PFSK-1 (cell line): ENCODE data around the gene AOPEP.

Source experiments
- FOXP2 ChIP-seq: optimal IDR thresholded peaks from 2 replicates; pipeline ENCODE3; 2011; ENCODE audit warnings: borderline replicate concordance, control low read depth, inconsistent platforms; ENCODE audit not compliant: insufficient read depth; ENCODE audit errors: extremely low read length, extremely low read depth
- POLR2AphosphoS5 ChIP-seq: IDR thresholded peaks from 2 replicates; pipeline ENCODE4 v1.6.1; 2012; ENCODE audit warnings: low read depth, mild to moderate bottlenecking, control low read depth, low read length, moderate library complexity
- SIN3A ChIP-seq: IDR thresholded peaks from 2 replicates; pipeline ENCODE4 v1.6.1; 2012; ENCODE audit warnings: mild to moderate bottlenecking, low read length, moderate library complexity, borderline replicate concordance; ENCODE audit not compliant: insufficient read depth
- TAF1 ChIP-seq: IDR thresholded peaks from 2 replicates; pipeline ENCODE4 v1.6.1; 2012; ENCODE audit warnings: low read length, control low read depth, borderline replicate concordance; ENCODE audit not compliant: insufficient read depth
- TF ChIP-seq, protein P1 (sequence below), 2 experiments: IDR thresholded peaks; 2 replicates each; pipeline versions ENCODE4 v1.6.1 to v1.8.0; 2011 to 2012; ENCODE audit warnings: low read depth in 2 of 2, low read length in 2 of 2, control low read depth in 1 of 2, inconsistent platforms in 1 of 2, mild to moderate bottlenecking in 1 of 2, moderate library complexity in 1 of 2; ENCODE audit not compliant: insufficient read depth in 1 of 2

The AOPEP gene

DNA sequence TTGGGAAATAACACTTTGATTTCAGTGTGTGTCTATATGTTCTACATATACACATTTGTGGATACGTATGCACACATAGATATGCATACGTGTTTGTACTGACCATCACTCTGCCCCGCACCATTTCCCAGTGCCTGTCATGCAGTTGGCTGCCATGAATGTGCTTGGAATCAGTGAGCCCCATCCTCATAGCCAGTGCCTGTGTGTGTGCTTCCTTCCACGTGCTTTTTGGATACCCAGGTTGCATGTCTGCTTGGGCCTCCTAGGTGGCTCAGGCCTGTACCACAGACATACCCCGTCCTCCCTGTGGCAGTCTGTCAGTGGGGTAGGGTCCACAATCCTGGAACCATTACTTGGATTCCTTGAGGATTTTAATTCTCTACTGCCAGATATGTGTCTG lies 347.4 kb downstream of the AOPEP start:
- TF ChIP-seq POLR2AphosphoS5 = no peak
- TF ChIP-seq SIN3A = no peak
- TF ChIP-seq FOXP2 = no peak
- TF ChIP-seq, protein P1, sequence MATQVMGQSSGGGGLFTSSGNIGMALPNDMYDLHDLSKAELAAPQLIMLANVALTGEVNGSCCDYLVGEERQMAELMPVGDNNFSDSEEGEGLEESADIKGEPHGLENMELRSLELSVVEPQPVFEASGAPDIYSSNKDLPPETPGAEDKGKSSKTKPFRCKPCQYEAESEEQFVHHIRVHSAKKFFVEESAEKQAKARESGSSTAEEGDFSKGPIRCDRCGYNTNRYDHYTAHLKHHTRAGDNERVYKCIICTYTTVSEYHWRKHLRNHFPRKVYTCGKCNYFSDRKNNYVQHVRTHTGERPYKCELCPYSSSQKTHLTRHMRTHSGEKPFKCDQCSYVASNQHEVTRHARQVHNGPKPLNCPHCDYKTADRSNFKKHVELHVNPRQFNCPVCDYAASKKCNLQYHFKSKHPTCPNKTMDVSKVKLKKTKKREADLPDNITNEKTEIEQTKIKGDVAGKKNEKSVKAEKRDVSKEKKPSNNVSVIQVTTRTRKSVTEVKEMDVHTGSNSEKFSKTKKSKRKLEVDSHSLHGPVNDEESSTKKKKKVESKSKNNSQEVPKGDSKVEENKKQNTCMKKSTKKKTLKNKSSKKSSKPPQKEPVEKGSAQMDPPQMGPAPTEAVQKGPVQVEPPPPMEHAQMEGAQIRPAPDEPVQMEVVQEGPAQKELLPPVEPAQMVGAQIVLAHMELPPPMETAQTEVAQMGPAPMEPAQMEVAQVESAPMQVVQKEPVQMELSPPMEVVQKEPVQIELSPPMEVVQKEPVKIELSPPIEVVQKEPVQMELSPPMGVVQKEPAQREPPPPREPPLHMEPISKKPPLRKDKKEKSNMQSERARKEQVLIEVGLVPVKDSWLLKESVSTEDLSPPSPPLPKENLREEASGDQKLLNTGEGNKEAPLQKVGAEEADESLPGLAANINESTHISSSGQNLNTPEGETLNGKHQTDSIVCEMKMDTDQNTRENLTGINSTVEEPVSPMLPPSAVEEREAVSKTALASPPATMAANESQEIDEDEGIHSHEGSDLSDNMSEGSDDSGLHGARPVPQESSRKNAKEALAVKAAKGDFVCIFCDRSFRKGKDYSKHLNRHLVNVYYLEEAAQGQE (IDR thresholded peaks at IDR 0.05; ENCODE audit: insufficient read depth in 1 of 2, low read depth in 2 of 2, low read length in 2 of 2) = no peak
- no peak for TF ChIP-seq TAF1

DNA sequence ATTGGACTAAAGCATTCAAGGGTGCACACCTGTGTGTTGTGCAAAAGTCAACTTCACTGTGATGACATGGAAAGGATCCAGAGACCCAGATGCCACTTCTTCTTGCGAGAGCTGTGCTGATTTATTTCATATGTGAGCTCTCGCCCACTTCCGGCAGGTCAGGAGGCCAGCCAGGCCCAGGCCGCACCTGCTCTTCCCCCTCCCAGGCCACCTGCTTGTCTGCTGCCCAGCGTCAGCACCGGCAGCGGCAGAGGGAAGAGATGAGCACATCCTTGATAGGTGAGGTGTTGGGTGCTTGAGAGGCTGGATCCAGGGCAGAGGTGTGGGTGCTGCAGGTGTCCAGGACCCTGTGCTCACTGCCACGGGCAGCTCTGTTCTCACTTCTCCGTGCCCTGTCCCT lies 348.1 kb downstream of the AOPEP start:
- no peak for TF ChIP-seq TAF1
- TF ChIP-seq FOXP2 = no peak
- no peak for TF ChIP-seq SIN3A
- TF ChIP-seq, protein P1 (IDR thresholded peaks at IDR 0.05; ENCODE audit: insufficient read depth in 1 of 2, low read depth in 2 of 2, low read length in 2 of 2) = no peak
- no peak for TF ChIP-seq POLR2AphosphoS5

DNA sequence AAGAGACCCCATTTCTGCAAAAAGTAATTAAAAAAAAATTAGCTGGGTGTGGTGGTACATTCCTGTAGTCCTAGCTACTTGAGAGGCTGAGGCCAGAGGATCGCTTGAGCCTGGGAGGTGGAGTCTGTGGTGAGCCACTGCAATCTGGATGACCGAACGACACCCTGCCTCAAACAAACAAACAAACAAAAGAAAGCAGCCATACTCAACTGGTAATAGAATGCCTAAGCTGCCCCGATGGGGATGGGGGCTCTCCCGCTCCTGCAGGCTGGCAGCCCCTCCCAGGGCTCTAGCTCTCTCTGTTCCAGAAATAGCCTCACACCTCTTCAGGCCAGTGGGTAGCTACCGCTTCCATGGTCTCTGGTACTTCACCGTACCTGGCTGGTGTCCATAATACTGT lies 349.2 kb downstream of the AOPEP start:
- no peak for TF ChIP-seq SIN3A
- TF ChIP-seq FOXP2 = no peak
- no peak for TF ChIP-seq POLR2AphosphoS5
- no peak for TF ChIP-seq TAF1
- TF ChIP-seq, protein P1 (IDR thresholded peaks at IDR 0.05; ENCODE audit: insufficient read depth in 1 of 2, low read depth in 2 of 2, low read length in 2 of 2) = no peak

DNA sequence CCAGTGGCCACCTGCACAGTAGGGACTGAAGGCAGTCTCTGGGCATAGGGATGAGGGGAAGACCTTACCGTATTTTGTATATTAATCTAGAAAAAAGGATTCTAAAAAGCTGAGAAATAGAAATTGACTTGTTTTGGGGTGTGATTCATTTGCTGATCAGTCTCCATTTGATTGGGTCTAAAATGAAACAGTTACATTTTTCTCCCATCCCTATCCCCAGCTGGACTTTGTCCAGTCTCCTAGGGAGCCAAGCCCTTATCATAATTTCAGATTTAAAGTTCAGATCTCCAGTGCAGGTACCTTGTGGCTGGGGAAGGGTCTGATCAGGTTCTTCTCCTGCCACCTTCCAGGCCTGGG lies 350.2 kb downstream of the AOPEP start:
- TF ChIP-seq SIN3A (no peak), TAF1 (no peak), POLR2AphosphoS5 (no peak), FOXP2 (no peak)
- TF ChIP-seq, protein P1 (IDR thresholded peaks at IDR 0.05; ENCODE audit: insufficient read depth in 1 of 2, low read depth in 2 of 2, low read length in 2 of 2) = no peak

DNA sequence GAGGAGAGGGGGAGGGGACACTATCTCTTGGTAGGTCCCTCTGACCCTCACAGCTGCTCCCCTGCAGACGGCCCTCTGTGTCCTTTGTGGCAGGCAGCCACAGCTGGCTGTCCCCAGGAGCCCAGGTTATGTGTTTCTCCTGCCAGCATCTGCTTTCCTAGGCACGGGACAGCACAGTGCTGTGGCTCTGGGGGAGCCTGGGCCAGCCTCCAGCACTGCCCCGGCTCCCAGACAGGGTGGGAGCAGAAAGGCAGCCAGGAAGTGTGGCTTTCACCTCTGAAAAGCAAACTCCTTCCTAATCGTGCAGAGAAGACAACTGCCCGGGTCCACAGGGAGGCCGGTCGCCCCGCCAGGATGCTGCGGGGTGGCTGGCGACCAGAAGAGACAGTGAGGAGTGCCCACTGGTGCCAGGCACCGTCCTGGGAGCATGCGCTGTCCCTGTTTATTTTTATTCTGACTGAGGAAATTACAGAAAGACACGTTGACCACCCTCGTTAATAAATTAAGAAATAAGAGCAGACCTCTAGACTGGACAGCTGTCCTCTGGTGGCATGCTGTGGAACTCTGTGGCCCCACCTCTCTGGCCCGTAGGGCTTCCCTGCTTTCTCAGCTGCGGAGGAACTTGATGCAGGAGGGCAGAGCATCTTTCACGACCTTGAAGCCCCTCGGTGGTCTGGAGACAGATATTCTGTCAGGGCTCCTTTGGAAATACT lies 350.7 kb downstream of the AOPEP start:
- TF ChIP-seq TAF1 = no peak
- no peak for TF ChIP-seq SIN3A
- TF ChIP-seq FOXP2 = no peak
- TF ChIP-seq POLR2AphosphoS5 = no peak
- TF ChIP-seq, protein P1 (IDR thresholded peaks at IDR 0.05; ENCODE audit: insufficient read depth in 1 of 2, low read depth in 2 of 2, low read length in 2 of 2) = no peak
